ENCODE measurements around the gene TRIM45.

Gene TRIM45, protein sequence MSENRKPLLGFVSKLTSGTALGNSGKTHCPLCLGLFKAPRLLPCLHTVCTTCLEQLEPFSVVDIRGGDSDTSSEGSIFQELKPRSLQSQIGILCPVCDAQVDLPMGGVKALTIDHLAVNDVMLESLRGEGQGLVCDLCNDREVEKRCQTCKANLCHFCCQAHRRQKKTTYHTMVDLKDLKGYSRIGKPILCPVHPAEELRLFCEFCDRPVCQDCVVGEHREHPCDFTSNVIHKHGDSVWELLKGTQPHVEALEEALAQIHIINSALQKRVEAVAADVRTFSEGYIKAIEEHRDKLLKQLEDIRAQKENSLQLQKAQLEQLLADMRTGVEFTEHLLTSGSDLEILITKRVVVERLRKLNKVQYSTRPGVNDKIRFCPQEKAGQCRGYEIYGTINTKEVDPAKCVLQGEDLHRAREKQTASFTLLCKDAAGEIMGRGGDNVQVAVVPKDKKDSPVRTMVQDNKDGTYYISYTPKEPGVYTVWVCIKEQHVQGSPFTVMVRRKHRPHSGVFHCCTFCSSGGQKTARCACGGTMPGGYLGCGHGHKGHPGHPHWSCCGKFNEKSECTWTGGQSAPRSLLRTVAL

DNA sequence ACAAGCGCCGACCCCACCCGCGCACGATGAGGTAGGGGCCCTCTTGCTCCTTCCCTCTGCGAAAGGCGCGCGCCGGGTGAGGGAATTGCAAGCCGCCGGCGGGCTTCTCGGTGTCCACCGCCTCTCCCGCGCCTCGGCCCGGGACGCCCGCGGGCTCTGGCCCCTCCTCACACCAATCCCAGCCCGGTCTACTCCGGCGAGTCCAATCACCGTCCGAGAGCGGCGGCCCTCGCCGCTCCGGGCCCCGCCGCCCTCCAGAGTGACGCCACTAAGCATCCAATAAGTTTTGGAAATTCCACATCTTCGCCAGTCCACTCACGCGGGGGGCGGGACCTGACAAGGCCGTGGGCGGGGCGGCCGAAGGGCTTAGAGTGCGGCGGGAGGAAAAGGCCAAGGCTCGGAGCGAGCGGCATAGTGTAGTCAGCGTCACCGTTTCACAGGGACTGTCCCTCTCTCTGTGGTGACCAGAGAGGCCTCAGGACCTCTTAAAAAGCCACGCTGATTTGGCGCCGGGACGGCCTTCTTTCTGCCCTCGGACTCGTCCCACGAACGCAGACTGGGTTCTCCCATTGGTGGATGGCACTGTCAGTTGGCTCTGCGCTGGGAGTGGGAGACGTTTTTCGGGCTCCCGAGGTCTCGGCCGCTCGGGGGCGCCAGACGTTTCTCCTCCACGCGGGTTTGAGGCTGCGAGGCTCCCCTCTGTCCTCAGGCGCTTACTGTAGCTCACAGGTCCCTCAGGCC, at the start of gene TRIM45:
TSS of gene TRIM45 (minus strand) at position 161 of the 741 bp plus-strand sequence. CDS start 548 bp downstream, outside the sequence.
- TF ChIP-seq EZH2phosphoT487 (IDR thresholded peaks at IDR 0.05; ENCODE audit: low read depth), result no peak
- TF ChIP-seq, protein P1, sequence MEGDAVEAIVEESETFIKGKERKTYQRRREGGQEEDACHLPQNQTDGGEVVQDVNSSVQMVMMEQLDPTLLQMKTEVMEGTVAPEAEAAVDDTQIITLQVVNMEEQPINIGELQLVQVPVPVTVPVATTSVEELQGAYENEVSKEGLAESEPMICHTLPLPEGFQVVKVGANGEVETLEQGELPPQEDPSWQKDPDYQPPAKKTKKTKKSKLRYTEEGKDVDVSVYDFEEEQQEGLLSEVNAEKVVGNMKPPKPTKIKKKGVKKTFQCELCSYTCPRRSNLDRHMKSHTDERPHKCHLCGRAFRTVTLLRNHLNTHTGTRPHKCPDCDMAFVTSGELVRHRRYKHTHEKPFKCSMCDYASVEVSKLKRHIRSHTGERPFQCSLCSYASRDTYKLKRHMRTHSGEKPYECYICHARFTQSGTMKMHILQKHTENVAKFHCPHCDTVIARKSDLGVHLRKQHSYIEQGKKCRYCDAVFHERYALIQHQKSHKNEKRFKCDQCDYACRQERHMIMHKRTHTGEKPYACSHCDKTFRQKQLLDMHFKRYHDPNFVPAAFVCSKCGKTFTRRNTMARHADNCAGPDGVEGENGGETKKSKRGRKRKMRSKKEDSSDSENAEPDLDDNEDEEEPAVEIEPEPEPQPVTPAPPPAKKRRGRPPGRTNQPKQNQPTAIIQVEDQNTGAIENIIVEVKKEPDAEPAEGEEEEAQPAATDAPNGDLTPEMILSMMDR (IDR thresholded peaks at IDR 0.05; ENCODE audit: low read depth, low read length), result peak; percentile 49
- no peak within 1 kb of the TSS for H3K27ac ChIP-seq (ENCODE audit: low read length)
- H2AFZ ChIP-seq (ENCODE audit: low read depth, low read length), result peak within 1 kb of the TSS; percentile 84

DNA sequence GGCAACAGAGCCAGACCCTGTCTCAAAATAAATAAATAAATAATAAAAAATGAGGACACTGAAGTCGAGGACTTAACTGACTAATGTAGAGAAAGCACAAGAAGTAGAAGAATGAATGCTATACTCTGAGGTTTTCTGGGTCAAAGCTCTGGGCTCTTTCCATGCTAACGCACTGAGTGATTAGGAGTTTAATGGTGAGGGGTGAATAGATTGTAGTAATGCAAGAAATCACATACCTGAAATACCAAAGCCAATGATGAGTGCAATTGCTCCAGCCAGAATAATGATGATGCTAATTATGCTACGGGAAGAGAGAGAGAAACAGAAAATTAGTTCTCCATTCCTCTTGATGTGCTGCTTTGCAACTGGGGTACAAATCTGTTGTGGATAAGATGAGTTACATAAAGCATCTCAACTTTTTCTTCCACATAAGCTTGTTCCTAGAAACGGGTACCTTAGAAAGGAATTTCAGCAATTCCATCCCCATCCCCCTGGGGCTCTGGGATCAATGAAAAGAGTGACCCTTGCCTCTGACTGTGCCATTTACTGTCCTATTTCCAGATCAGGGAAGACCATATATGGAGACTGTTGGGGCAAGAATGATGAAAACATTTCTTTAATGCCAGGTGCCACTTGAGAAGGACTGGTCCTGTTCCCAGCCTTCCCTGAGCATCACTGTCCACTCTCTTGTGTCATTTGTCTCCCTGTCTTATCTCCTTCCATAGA, 48.5 kb upstream of the TRIM45 start:
- no peak for TF ChIP-seq EZH2phosphoT487 (IDR thresholded peaks at IDR 0.05; ENCODE audit: low read depth)
- TF ChIP-seq, protein P1 (IDR thresholded peaks at IDR 0.05; ENCODE audit: low read depth, low read length), result no peak
- H3K4me3 ChIP-seq (ENCODE audit: low read length), result no peak overlapping the region
- no peak overlapping the region for H3K27ac ChIP-seq (ENCODE audit: low read length)
- H3K79me2 ChIP-seq (ENCODE audit: low read length), result no peaks in the 10 kb centered on the region
- H3K4me2 ChIP-seq (ENCODE audit: low read length), result no peak overlapping the region
- no peaks in the 10 kb centered on the region for H4K20me1 ChIP-seq (ENCODE audit: insufficient read depth, low read length)
- H3K9ac ChIP-seq (ENCODE audit: low read length), result no peak overlapping the region
- H3K4me1 ChIP-seq (ENCODE audit: low read length), result no peaks in the 10 kb centered on the region
- H2AFZ ChIP-seq (ENCODE audit: low read depth, low read length), result no peak overlapping the region
- no peaks in the 10 kb centered on the region for H3K27me3 ChIP-seq (ENCODE audit: low read depth, low read length)
- H3K9me3 ChIP-seq (ENCODE audit: insufficient read depth, low read length), result no peaks in the 10 kb centered on the region
- H3K36me3 ChIP-seq (replicated peaks; ENCODE audit: low read depth, low read length), result no peaks in the 10 kb centered on the region

More for the DNA sequence above, at the start of gene TRIM45:
- Histone ChIP-seq H3K9me3 (ENCODE audit: insufficient read depth, low read length) (no peaks in the 10 kb centered on the region), H3K4me3 (ENCODE audit: low read length) (peak within 1 kb of the TSS; percentile 79), H3K4me1 (ENCODE audit: low read length) (peaks cover 4% of the 10 kb centered on the region; the same call in 1 of the 2 replicates), H3K4me2 (ENCODE audit: low read length) (peak within 1 kb of the TSS; percentile 79), H3K27me3 (ENCODE audit: low read depth, low read length) (peaks cover 20% of the 10 kb centered on the region), H3K9ac (ENCODE audit: low read length) (peak within 1 kb of the TSS; percentile 64), H3K36me3 (replicated peaks; ENCODE audit: low read depth, low read length) (no peaks in the 10 kb centered on the region), H4K20me1 (ENCODE audit: insufficient read depth, low read length) (no peaks in the 10 kb centered on the region), H3K79me2 (ENCODE audit: low read length) (no peaks in the 10 kb centered on the region)

DNA sequence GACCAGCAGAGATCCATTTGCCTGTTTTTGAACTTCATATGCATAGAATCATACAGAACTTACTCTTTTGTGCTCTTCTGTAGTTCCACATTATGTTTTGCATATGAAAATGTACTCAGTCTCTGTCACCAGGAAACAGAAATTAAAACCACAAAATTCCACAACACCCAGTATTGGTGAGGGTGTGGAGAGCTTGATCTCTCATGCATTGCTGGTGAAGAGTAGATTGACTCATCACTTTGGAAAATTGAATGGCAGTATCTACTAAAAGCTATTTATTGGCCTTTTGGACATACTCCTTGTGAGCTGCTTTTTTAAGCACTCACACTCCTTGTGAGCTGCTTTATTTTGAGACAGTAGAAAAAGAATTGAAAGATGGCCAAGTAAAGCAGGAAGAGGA, 45.9 kb upstream of the TRIM45 start:
- H3K36me3 ChIP-seq (replicated peaks; ENCODE audit: low read depth, low read length), result no peaks in the 10 kb centered on the region
- no peak overlapping the region for H3K4me3 ChIP-seq (ENCODE audit: low read length)
- H3K27ac ChIP-seq (ENCODE audit: low read length), result no peak overlapping the region
- TF ChIP-seq, protein P1 (IDR thresholded peaks at IDR 0.05; ENCODE audit: low read depth, low read length), result no peak
- no peak for TF ChIP-seq EZH2phosphoT487 (IDR thresholded peaks at IDR 0.05; ENCODE audit: low read depth)
- no peaks in the 10 kb centered on the region for H4K20me1 ChIP-seq (ENCODE audit: insufficient read depth, low read length)
- H3K9me3 ChIP-seq (ENCODE audit: insufficient read depth, low read length), result no peaks in the 10 kb centered on the region
- no peak overlapping the region for H3K9ac ChIP-seq (ENCODE audit: low read length)
- no peak overlapping the region for H3K4me2 ChIP-seq (ENCODE audit: low read length)
- H2AFZ ChIP-seq (ENCODE audit: low read depth, low read length), result no peak overlapping the region
- no peaks in the 10 kb centered on the region for H3K79me2 ChIP-seq (ENCODE audit: low read length)
- H3K27me3 ChIP-seq (ENCODE audit: low read depth, low read length), result no peaks in the 10 kb centered on the region
- H3K4me1 ChIP-seq (ENCODE audit: low read length), result no peaks in the 10 kb centered on the region

All from OCI-LY3 (cell line).